ENCODE data around the gene TKTL1.

TKTL1 gene

GRCh38 chrX:154329294-154329693 lies 33.7 kb downstream of the TKTL1 start:
- Histone ChIP-seq H3K79me2 (ENCODE audit: control insufficient read depth, low read length) (no peaks in the 10 kb centered on the region), H3K9me3 (ENCODE audit: control insufficient read depth, insufficient read depth, low read length) (no peaks in the 10 kb centered on the region), H3K36me3 (ENCODE audit: control insufficient read depth, low read length) (no peaks in the 10 kb centered on the region), H3K9me2 (replicated peaks; ENCODE audit: control insufficient read depth, low read length) (no peaks in the 10 kb centered on the region), H3K27ac (ENCODE audit: low read depth, low read length) (no peak overlapping the region), H3K4me2 (ENCODE audit: low read length) (no peak overlapping the region), H3K27me3 (ENCODE audit: control insufficient read depth, low read length) (peaks cover 6% of the 10 kb centered on the region), H3K4me3 (ENCODE audit: low read length) (no peak overlapping the region), H3F3A (ENCODE audit: control insufficient read depth, insufficient read depth) (no peaks in the 10 kb centered on the region), H3K4me1 (ENCODE audit: control insufficient read depth, low read length) (peaks cover 20% of the 10 kb centered on the region), H4K20me1 (ENCODE audit: control insufficient read depth, insufficient read depth, low read depth, low read length) (no peaks in the 10 kb centered on the region)
- TF ChIP-seq EZH2phosphoT487 (IDR thresholded peaks at IDR 0.05; ENCODE audit: borderline replicate concordance, low read length), result no peak
- no peak for TF ChIP-seq CTCF (IDR thresholded peaks at IDR 0.05; ENCODE audit: low read depth, low read length, poor library complexity, severe bottlenecking)

GRCh38 chrX:154332561-154332960 lies 37.0 kb downstream of the TKTL1 start:
- Histone ChIP-seq H3F3A (ENCODE audit: control insufficient read depth, insufficient read depth) (no peaks in the 10 kb centered on the region), H3K36me3 (ENCODE audit: control insufficient read depth, low read length) (no peaks in the 10 kb centered on the region), H3K4me2 (ENCODE audit: low read length) (no peak overlapping the region), H3K4me1 (ENCODE audit: control insufficient read depth, low read length) (peaks cover 18% of the 10 kb centered on the region), H3K27me3 (ENCODE audit: control insufficient read depth, low read length) (no peaks in the 10 kb centered on the region), H3K27ac (ENCODE audit: low read depth, low read length) (no peak overlapping the region), H3K9me3 (ENCODE audit: control insufficient read depth, insufficient read depth, low read length) (no peaks in the 10 kb centered on the region), H3K9me2 (replicated peaks; ENCODE audit: control insufficient read depth, low read length) (no peaks in the 10 kb centered on the region), H4K20me1 (ENCODE audit: control insufficient read depth, insufficient read depth, low read depth, low read length) (no peaks in the 10 kb centered on the region), H3K4me3 (ENCODE audit: low read length) (no peak overlapping the region), H3K79me2 (ENCODE audit: control insufficient read depth, low read length) (no peaks in the 10 kb centered on the region)
- TF ChIP-seq EZH2phosphoT487 (IDR thresholded peaks at IDR 0.05; ENCODE audit: borderline replicate concordance, low read length), result no peak
- no peak for TF ChIP-seq CTCF (IDR thresholded peaks at IDR 0.05; ENCODE audit: low read depth, low read length, poor library complexity, severe bottlenecking)

- Histone ChIP-seq H3K27ac (ENCODE audit: low read depth, low read length) (no peak overlapping the region), H3K4me2 (ENCODE audit: low read length) (peak overlapping the region; percentile 72), H3K9me2 (replicated peaks; ENCODE audit: control insufficient read depth, low read length) (no peaks in the 10 kb centered on the region), H3F3A (ENCODE audit: control insufficient read depth, insufficient read depth) (no peaks in the 10 kb centered on the region), H3K4me1 (ENCODE audit: control insufficient read depth, low read length) (peaks cover 18% of the 10 kb centered on the region), H3K9me3 (ENCODE audit: control insufficient read depth, insufficient read depth, low read length) (no peaks in the 10 kb centered on the region), H3K27me3 (ENCODE audit: control insufficient read depth, low read length) (no peaks in the 10 kb centered on the region), H3K79me2 (ENCODE audit: control insufficient read depth, low read length) (no peaks in the 10 kb centered on the region), H3K36me3 (ENCODE audit: control insufficient read depth, low read length) (no peaks in the 10 kb centered on the region), H3K4me3 (ENCODE audit: low read length) (no peak overlapping the region), H4K20me1 (ENCODE audit: control insufficient read depth, insufficient read depth, low read depth, low read length) (no peaks in the 10 kb centered on the region)
- TF ChIP-seq EZH2phosphoT487 (IDR thresholded peaks at IDR 0.05; ENCODE audit: borderline replicate concordance, low read length) (no peak), CTCF (IDR thresholded peaks at IDR 0.05; ENCODE audit: low read depth, low read length, poor library complexity, severe bottlenecking) (no peak)
Observed at GRCh38 chrX:154333116-154333515, 37.5 kb downstream of the TKTL1 start.

All from DOHH2 (cell line).